Tibial artery (tissue), 4 donors: ENCODE data around the gene CCDC191.

ENCODE experiments used
- DNase-seq, 2 donors: peaks; one replicate each; pipeline ENCODE4 v3.0.0-alpha.2; 2019
- H3K27ac ChIP-seq, 2 donors: fragments of 200-600 bp; sonication (generic) in 1 of 2; 1 replicate in 1 of 2; 2 replicates in 1 of 2; pipeline ENCODE4 v1.5.1; 2018 to 2019; ENCODE audit warnings: mild to moderate bottlenecking in 1 of 2
- H3K27me3 ChIP-seq, 2 donors: fragments of 200-600 bp; sonication (generic) in 1 of 2; one replicate each; pipeline versions ENCODE4 v1.5.1 to v1.6.0; 2016 to 2019
- H3K36me3 ChIP-seq, 3 donors: fragments of 200-600 bp; sonication (generic) in 2 of 3; one replicate each; pipeline ENCODE4 v1.5.1; 2016 to 2019; ENCODE audit warnings: mild to moderate bottlenecking in 2 of 3
- H3K4me1 ChIP-seq, 4 donors: fragments of 200-600 bp; sonication (generic) in 2 of 4; 1 replicate in 3 of 4; 2 replicates in 1 of 4; pipeline ENCODE4 v1.5.1; 2016 to 2019
- H3K4me3 ChIP-seq, 2 donors: fragments of 200-600 bp; sonication (generic) in 1 of 2; 1 replicate in 1 of 2; 2 replicates in 1 of 2; pipeline ENCODE4 v1.5.1; 2018 to 2019; ENCODE audit warnings: mild to moderate bottlenecking in 2 of 2
- H3K9me3 ChIP-seq, 3 donors: fragments of 200-600 bp; sonication (generic) in 1 of 3; one replicate each; pipeline ENCODE4 v1.5.1; 2016 to 2019
- CTCF ChIP-seq, 2 experiments: fragments of 200-600 bp in 1 of 2; fragments of 450-650 bp in 1 of 2; IDR thresholded peaks; one replicate each; pipeline ENCODE4 v1.5.1; 2017 to 2019; ENCODE audit warnings: antibody characterized with exemption in 2 of 2, mild to moderate bottlenecking in 1 of 2, moderate library complexity in 1 of 2
- intact Hi-C: fragments of 100-400 bp; cut with DNase I; formaldehyde crosslinking; loops from one replicate; pipeline ENCODE4 v1.15.0; 2023; ENCODE audit warnings: low total_unique reads

Gene CCDC191

DNA sequence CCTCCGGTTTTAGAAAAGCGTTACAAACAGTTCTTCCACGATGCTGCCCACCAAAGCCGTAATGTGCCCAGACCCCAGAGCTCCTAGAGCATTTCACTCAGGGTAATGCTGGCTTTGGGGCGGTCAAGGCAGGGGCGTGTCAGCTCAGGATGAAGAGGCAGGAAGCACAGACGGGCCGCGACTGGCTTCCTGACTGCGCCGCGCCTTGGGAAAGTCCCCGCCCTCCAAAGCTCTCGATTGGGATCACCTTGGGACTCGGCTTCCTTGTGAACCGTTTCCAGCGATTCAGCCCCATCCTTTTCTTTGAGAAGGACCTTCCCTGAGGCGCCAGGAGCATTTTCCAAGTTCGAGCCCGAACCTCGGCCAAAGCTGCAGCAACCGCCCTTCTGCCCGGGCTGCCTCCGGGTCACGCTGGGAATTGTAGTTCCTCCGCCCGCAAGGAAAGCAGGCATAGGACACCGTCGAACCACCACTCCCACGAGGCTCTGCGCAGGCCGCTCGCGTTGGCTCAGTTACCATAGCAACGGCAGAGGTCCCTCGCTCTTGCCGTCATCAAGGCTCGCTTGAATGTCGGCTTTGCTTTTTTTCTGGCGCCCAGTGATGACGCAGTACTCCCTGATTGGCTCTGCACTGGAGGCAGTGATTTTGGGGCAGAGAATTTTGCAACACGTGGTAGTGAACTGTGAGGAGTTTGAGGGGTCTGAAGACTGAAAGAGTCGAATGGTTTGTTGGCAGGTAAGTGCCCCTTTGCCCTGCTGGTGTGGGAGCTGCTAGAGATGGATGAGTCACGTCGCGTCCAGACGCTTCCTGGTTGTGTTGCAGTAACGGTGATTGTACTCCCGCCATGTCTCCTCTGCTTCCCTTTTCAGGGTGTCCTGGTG is at the start of gene CCDC191, which contains the start of gene QTRT2:
Gene CCDC191 (minus strand): TSS at position 397 of the 881 bp plus-strand sequence. CDS start 60 bp downstream, at position 337.
Gene QTRT2 (plus strand): TSS at position 608 of the 881 bp plus-strand sequence. CDS start 8,521 bp downstream, outside the sequence.
- H3K4me1 ChIP-seq, result peaks cover 0 to 20% (median 12%) of the 10 kb centered on the region in 4 donors
- H3K9me3 ChIP-seq, result no peaks in the 10 kb centered on the region
- peak within 1 kb of the TSS; percentile 71 to 82 for H3K4me3 ChIP-seq
- intact Hi-C loops, result loop anchor here (5.0 kb wide), 2 partner anchors 109 to 309 kb away; partner anchors contain the start of genes ATP6V1A, NAA50 and ZDHHC23
- H3K36me3 ChIP-seq, result no peaks in the 10 kb centered on the region
- peak; percentile 99 for DNase-seq
- no peak for TF ChIP-seq CTCF (IDR thresholded peaks at IDR 0.05)
- no peaks in the 10 kb centered on the region for H3K27me3 ChIP-seq
- H3K27ac ChIP-seq, result peak within 1 kb of the TSS; percentile 75 to 78

DNA sequence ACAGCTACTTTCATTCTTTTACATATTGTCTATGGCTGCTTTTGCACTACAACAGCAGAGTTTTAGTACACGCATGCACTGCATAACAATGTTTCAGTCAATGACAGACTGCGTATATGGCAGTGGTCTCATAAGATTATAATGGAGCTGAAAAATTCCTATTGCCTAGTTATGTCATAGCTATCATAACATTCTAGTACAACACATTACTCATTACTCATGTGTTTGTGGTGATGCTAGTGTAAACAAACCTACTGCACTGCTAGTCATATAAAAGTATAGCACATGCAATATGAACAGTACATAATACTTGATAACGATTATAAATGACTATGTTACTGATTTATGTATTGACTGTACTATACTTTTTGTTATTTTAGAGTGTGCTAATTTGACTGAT is 48.1 kb upstream of the CCDC191 start:
- no peaks in the 10 kb centered on the region for H3K36me3 ChIP-seq
- H3K9me3 ChIP-seq, result no peaks in the 10 kb centered on the region
- H3K27ac ChIP-seq, result no peak overlapping the region
- H3K4me3 ChIP-seq, result no peak overlapping the region
- TF ChIP-seq CTCF (IDR thresholded peaks at IDR 0.05), result no peak
- DNase-seq, result no peak
- intact Hi-C loops, result no loop called here
- no peaks in the 10 kb centered on the region for H3K27me3 ChIP-seq
- no peaks in the 10 kb centered on the region for H3K4me1 ChIP-seq

- intact Hi-C loops, result no loop called here
- no peaks in the 10 kb centered on the region for H3K36me3 ChIP-seq
- DNase-seq, result no peak
- no peaks in the 10 kb centered on the region for H3K4me1 ChIP-seq
- no peak overlapping the region for H3K4me3 ChIP-seq
- no peak overlapping the region for H3K27ac ChIP-seq
- no peaks in the 10 kb centered on the region for H3K9me3 ChIP-seq
- H3K27me3 ChIP-seq, result no peaks in the 10 kb centered on the region
- no peak for TF ChIP-seq CTCF (IDR thresholded peaks at IDR 0.05)
These were observed 47.5 kb upstream of the CCDC191 start for GRCh38 chr3:114103858-114104257.

GRCh38 chr3:114103181-114103580 is 46.9 kb upstream of the CCDC191 start:
- no peaks in the 10 kb centered on the region for H3K27me3 ChIP-seq
- no peaks in the 10 kb centered on the region for H3K4me1 ChIP-seq
- intact Hi-C loops, result no loop called here
- no peaks in the 10 kb centered on the region for H3K9me3 ChIP-seq
- H3K4me3 ChIP-seq, result no peak overlapping the region
- no peak for DNase-seq
- no peak overlapping the region for H3K27ac ChIP-seq
- TF ChIP-seq CTCF (IDR thresholded peaks at IDR 0.05), result no peak
- no peaks in the 10 kb centered on the region for H3K36me3 ChIP-seq

GRCh38 chr3:114101101-114101500 is 44.8 kb upstream of the CCDC191 start:
- Histone ChIP-seq H3K9me3 (no peaks in the 10 kb centered on the region), H3K4me1 (no peaks in the 10 kb centered on the region), H3K27ac (no peak overlapping the region), H3K36me3 (no peaks in the 10 kb centered on the region), H3K27me3 (no peaks in the 10 kb centered on the region), H3K4me3 (no peak overlapping the region)
- no peak for DNase-seq
- no peak for TF ChIP-seq CTCF (IDR thresholded peaks at IDR 0.05)
- intact Hi-C loops, result no loop called here
